H1 (cell line): ENCODE data around the gene TMEM209. TPM values are rescaled to one million over a fixed set of nuclear protein-coding genes. Genes with fewer than 3 reads are reported as not detected.

Experiments used
- CTCF ChIA-PET: fragments of 300-600 bp; sonication (Branson Sonifier 250); formaldehyde crosslinking; loops from one replicate; lab custom pipeline; 2021; ENCODE audit not compliant: partially characterized antibody; lab: Charles Lee
- POLR2A ChIA-PET: fragments of 300-600 bp; sonication (Branson Sonifier 250); formaldehyde crosslinking; loops from one replicate; lab custom pipeline; 2021; ENCODE audit warnings: inconsistent platforms; ENCODE audit not compliant: partially characterized antibody; lab: Charles Lee
- DNase-seq, 2 experiments: peaks; one replicate each; pipeline versions ENCODE4 v3.0.0 to v3.0.0-alpha.2; 2010 to 2022; ENCODE audit warnings: low spot score in 2 of 2, low read depth in 1 of 2, mixed read lengths in 1 of 2
- FAIRE-seq: peaks from 2 replicates; lab custom pipeline; 2011; peaks lifted over from hg19 to GRCh38; lab: Jason Lieb, UNC
- H2AFZ ChIP-seq: 2 replicates; pipeline ENCODE4 v1.8.1; 2012; ENCODE audit warnings: low read length, inconsistent platforms
- H2AK5ac ChIP-seq: 2 replicates; pipeline ENCODE4 v1.6.1; 2013; ENCODE audit warnings: low read depth, low read length
- H2BK120ac ChIP-seq: replicated peaks from 2 replicates; pipeline ENCODE3; 2013; ENCODE audit warnings: low read depth, low read length, inconsistent platforms
- H2BK12ac ChIP-seq: 2 replicates; pipeline ENCODE4 v1.6.1; 2013; ENCODE audit warnings: low read depth, low read length
- H2BK15ac ChIP-seq: 2 replicates; pipeline ENCODE4 v1.6.1; 2013; ENCODE audit warnings: low read length
- H2BK20ac ChIP-seq: 2 replicates; pipeline ENCODE4 v1.6.1; 2013; ENCODE audit warnings: low read length
- H2BK5ac ChIP-seq: 2 replicates; pipeline ENCODE4 v1.6.1; 2013; ENCODE audit warnings: low read depth, low read length
- H3K14ac ChIP-seq: 2 replicates; pipeline ENCODE4 v1.6.1; 2013; ENCODE audit warnings: inconsistent platforms; ENCODE audit not compliant: insufficient read length
- H3K18ac ChIP-seq: 2 replicates; pipeline ENCODE4 v1.6.1; 2013; ENCODE audit warnings: low read length; ENCODE audit errors: extremely low read depth
- H3K23ac ChIP-seq: 2 replicates; pipeline ENCODE4 v1.6.1; 2013; ENCODE audit warnings: inconsistent platforms; ENCODE audit not compliant: insufficient read length
- H3K23me2 ChIP-seq: 2 replicates; pipeline ENCODE4 v1.6.1; 2013; ENCODE audit warnings: low read depth, low read length
- H3K27ac ChIP-seq: 2 replicates; pipeline ENCODE4 v1.6.1; 2011; ENCODE audit warnings: low read depth, low read length, inconsistent platforms
- H3K27me3 ChIP-seq, 4 experiments: replicated peaks in 1 of 4; 1 replicate in 1 of 4; 2 replicates in 3 of 4; pipeline versions ENCODE4 v1.6.1 to v1.8.1; 2011 to 2013; ENCODE audit warnings: low read length in 3 of 4, mild to moderate bottlenecking in 3 of 4, inconsistent platforms in 2 of 4, mixed read lengths in 2 of 4, moderate library complexity in 1 of 4; ENCODE audit not compliant: control insufficient read depth in 3 of 4, insufficient read depth in 3 of 4; ENCODE audit errors: extremely low read depth in 1 of 4
- H3K36me3 ChIP-seq, 4 experiments: 2 replicates each; pipeline versions ENCODE4 v1.6.1 to v1.8.1; 2011 to 2013; ENCODE audit warnings: mild to moderate bottlenecking in 4 of 4, low read length in 3 of 4, moderate library complexity in 2 of 4, control low read depth in 1 of 4, inconsistent platforms in 1 of 4; ENCODE audit not compliant: insufficient read depth in 4 of 4, control insufficient read depth in 2 of 4
- H3K4ac ChIP-seq: replicated peaks from 2 replicates; pipeline ENCODE3; 2013; ENCODE audit warnings: low read length, low read depth, mixed read lengths, inconsistent platforms; ENCODE audit not compliant: insufficient read length
- H3K4me1 ChIP-seq, 4 experiments: replicated peaks in 1 of 4; 1 replicate in 1 of 4; 2 replicates in 3 of 4; pipeline versions ENCODE4 v1.6.1 to v1.8.1; 2011 to 2013; ENCODE audit warnings: low read length in 3 of 4, inconsistent platforms in 2 of 4, mixed read lengths in 1 of 4; ENCODE audit not compliant: insufficient read depth in 4 of 4, control insufficient read depth in 3 of 4
- H3K4me2 ChIP-seq, 2 experiments: 2 replicates each; pipeline versions ENCODE4 v1.6.1 to v1.8.1; 2011 to 2013; ENCODE audit warnings: low read depth in 2 of 2, low read length in 2 of 2, control low read depth in 1 of 2, inconsistent platforms in 1 of 2, mild to moderate bottlenecking in 1 of 2; ENCODE audit not compliant: insufficient read depth in 1 of 2
- H3K4me3 ChIP-seq, 4 experiments: fragments of 200-600, 300-600 bp in 1 of 4; sonication (generic), shearing (Covaris generic), sonication (Bioruptor Twin) in 1 of 4; 2 replicates each; pipeline versions ENCODE4 v1.5.1 to v1.8.1; 2011 to 2016; ENCODE audit warnings: low read length in 4 of 4, low read depth in 3 of 4, control low read depth in 2 of 4, inconsistent platforms in 2 of 4, mild to moderate bottlenecking in 2 of 4, mixed read lengths in 1 of 4, moderate library complexity in 1 of 4; ENCODE audit not compliant: insufficient read depth in 2 of 4; ENCODE audit errors: extremely low read depth in 1 of 4
- H3K56ac ChIP-seq: replicated peaks from 2 replicates; pipeline ENCODE3; 2013; ENCODE audit warnings: low read depth, mild to moderate bottlenecking, mixed read lengths, low read length, inconsistent platforms; ENCODE audit not compliant: insufficient read length
- H3K79me1 ChIP-seq: 2 replicates; pipeline ENCODE4 v1.6.1; 2013; ENCODE audit warnings: low read depth, low read length, control low read depth
- H3K79me2 ChIP-seq, 2 experiments: 2 replicates each; pipeline versions ENCODE4 v1.6.1 to v1.8.1; 2012 to 2013; ENCODE audit warnings: low read length in 2 of 2, mild to moderate bottlenecking in 2 of 2, inconsistent platforms in 1 of 2; ENCODE audit not compliant: insufficient read depth in 2 of 2, control insufficient read depth in 1 of 2
- H3K9ac ChIP-seq, 4 experiments: replicated peaks in 1 of 4; 1 replicate in 1 of 4; 2 replicates in 3 of 4; pipeline versions ENCODE4 v1.6.1 to v1.8.1; 2011 to 2013; ENCODE audit warnings: low read depth in 3 of 4, low read length in 3 of 4, control low read depth in 2 of 4, mild to moderate bottlenecking in 2 of 4, moderate library complexity in 2 of 4, inconsistent platforms in 1 of 4; ENCODE audit errors: extremely low read depth in 1 of 4
- H3K9me3 ChIP-seq, 2 experiments: 2 replicates each; pipeline versions ENCODE4 v1.6.1 to v1.8.1; 2012 to 2013; ENCODE audit warnings: mild to moderate bottlenecking in 2 of 2, moderate library complexity in 2 of 2, control low read depth in 1 of 2, inconsistent platforms in 1 of 2, low read depth in 1 of 2, low read length in 1 of 2, mixed read lengths in 1 of 2; ENCODE audit not compliant: insufficient read depth in 2 of 2
- H4K20me1 ChIP-seq, 2 experiments: replicated peaks in 1 of 2; 2 replicates each; pipeline versions ENCODE3 to v1.8.1; 2011 to 2013; ENCODE audit warnings: inconsistent platforms in 2 of 2, low read length in 2 of 2, mild to moderate bottlenecking in 1 of 2; ENCODE audit not compliant: insufficient read depth in 2 of 2, control insufficient read depth in 1 of 2
- H4K5ac ChIP-seq: 2 replicates; pipeline ENCODE4 v1.6.1; 2013; ENCODE audit warnings: low read length, low read depth, mixed read lengths, inconsistent platforms; ENCODE audit not compliant: insufficient read length
- H4K8ac ChIP-seq: 2 replicates; pipeline ENCODE4 v1.8.0; 2013; ENCODE audit warnings: mild to moderate bottlenecking, moderate library complexity, low read length, inconsistent platforms; ENCODE audit not compliant: insufficient read depth; ENCODE audit errors: extremely low read depth
- H4K91ac ChIP-seq: replicated peaks from 2 replicates; pipeline ENCODE3; 2013; ENCODE audit warnings: low read length, mixed read lengths, inconsistent platforms; ENCODE audit not compliant: insufficient read length
- EP300 ChIP-seq, 2 experiments: IDR thresholded peaks; 1 replicate in 1 of 2; 2 replicates in 1 of 2; pipeline ENCODE4 v1.6.1; 2011 to 2012; ENCODE audit warnings: low read depth in 2 of 2, low read length in 2 of 2, mild to moderate bottlenecking in 2 of 2, borderline replicate concordance in 1 of 2, inconsistent platforms in 1 of 2, moderate library complexity in 1 of 2
- HDAC2 ChIP-seq, 2 experiments: fragments of 300-600 bp in 1 of 2; sonication (generic) in 1 of 2; IDR thresholded peaks; 2 replicates each; pipeline ENCODE4 v1.6.1; 2011 to 2012; ENCODE audit warnings: low read depth in 2 of 2, low read length in 2 of 2, mild to moderate bottlenecking in 2 of 2, moderate library complexity in 2 of 2, borderline replicate concordance in 1 of 2, inconsistent platforms in 1 of 2
- RBBP5 ChIP-seq: IDR thresholded peaks from 2 replicates; pipeline ENCODE4 v1.7.1; 2012; ENCODE audit warnings: low read depth, mild to moderate bottlenecking, inconsistent platforms, low read length, moderate library complexity, borderline replicate concordance
- WGBS, 2 experiments: shearing (Covaris generic) in 1 of 2; methylation state at CpG; one replicate each; pipeline versions ENCODE4 v1.1.6 to v1.1.7; 2013 to 2015; ENCODE audit warnings: low lambda C conversion rate in 2 of 2, mixed read lengths in 2 of 2, inconsistent platforms in 1 of 2, low coverage in 1 of 2, missing lambda C conversion rate in 1 of 2; ENCODE audit not compliant: insufficient replicate concordance in 2 of 2, insufficient coverage in 1 of 2, insufficient read length in 1 of 2; ENCODE audit errors: extremely low coverage in 1 of 2, missing lambda C conversion rate in 1 of 2; 5-methylcytosine and 5-hydroxymethylcytosine counted together
- polyA plus RNA-seq, 7 experiments: library from polyadenylated mRNA; depleted of rRNA in 3 of 7; stranded (reverse) in 5 of 7; unstranded in 2 of 7; fragments of >200 nt in 5 of 7; fragments of 200-250 nt in 2 of 7; gene quantifications; 1 replicate in 5 of 7; 2 replicates in 1 of 7; 4 replicates in 1 of 7; pipeline versions ENCODE4 v1.2.1 to v1.2.3, GENCODE V29; 2011 to 2013; ENCODE audit warnings: missing spikeins in 2 of 7, mixed read lengths in 2 of 7
- total RNA-seq: library from RNA; stranded (reverse); fragmentation: NEBNext Ultra II Directional; extraction: Animal tissue kit (Norgen Biotek cat#: 25700); gene quantifications from 2 replicates; pipeline ENCODE4 v1.2.1, GENCODE V29; 2021
- TF ChIP-seq, protein P1 (sequence below): IDR thresholded peaks from 2 replicates; pipeline ENCODE4 v1.6.1; 2012; ENCODE audit warnings: low read length, inconsistent platforms

TMEM209 gene
- total and polyA plus RNA-seq, 2 of the 8 experiments (the other 6 are each of a cell fraction or from before 2014, with no cell fraction given): 28.5 to 30.5 TPM

DNA sequence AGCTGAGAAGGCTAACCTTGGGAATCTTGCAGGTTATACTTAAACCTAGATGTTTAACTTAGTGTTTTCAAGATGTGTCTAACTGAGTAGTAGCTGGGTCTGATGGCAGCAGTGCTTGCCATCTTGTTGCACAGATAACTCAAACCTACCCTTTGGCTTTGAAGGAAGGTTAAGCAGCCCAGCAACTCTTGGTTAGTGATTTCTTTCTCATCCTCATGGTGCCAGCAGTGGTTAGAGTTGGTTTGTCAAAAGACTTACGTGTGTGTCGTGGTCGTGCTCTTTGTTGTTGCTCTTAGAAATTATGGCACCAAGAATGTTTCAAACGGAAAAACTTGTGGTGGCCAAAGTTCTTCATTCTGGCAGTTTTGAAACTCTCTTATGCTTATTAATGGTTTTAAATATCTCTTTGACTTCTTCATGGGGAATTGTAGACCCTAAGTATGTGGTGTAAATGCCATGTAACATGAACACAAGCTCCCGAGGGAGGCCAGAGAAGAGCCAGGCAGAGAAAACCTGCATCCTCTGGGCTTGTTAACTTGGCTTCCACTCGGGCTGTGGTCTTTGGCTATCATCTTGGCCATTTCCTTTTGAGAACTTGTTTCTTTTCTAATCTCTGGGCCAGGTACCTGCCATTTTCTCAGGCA, 73.9 kb downstream of the TMEM209 start:
- H4K91ac ChIP-seq: no peak overlapping the region
- no peak overlapping the region for H2BK120ac ChIP-seq
- H3K27ac ChIP-seq: no peak overlapping the region
- H3K14ac ChIP-seq: no peak overlapping the region
- H3K56ac ChIP-seq: no peak overlapping the region
- no peak for TF ChIP-seq RBBP5
- no peak for TF ChIP-seq EP300 (IDR thresholded peaks at IDR 0.05; ENCODE audit: borderline replicate concordance in 1 of 2, low read depth in 2 of 2, low read length in 2 of 2)
- no peak for TF ChIP-seq HDAC2 (IDR thresholded peaks at IDR 0.05; ENCODE audit: borderline replicate concordance in 1 of 2, low read depth in 2 of 2, low read length in 2 of 2)
- TF ChIP-seq, protein P1, sequence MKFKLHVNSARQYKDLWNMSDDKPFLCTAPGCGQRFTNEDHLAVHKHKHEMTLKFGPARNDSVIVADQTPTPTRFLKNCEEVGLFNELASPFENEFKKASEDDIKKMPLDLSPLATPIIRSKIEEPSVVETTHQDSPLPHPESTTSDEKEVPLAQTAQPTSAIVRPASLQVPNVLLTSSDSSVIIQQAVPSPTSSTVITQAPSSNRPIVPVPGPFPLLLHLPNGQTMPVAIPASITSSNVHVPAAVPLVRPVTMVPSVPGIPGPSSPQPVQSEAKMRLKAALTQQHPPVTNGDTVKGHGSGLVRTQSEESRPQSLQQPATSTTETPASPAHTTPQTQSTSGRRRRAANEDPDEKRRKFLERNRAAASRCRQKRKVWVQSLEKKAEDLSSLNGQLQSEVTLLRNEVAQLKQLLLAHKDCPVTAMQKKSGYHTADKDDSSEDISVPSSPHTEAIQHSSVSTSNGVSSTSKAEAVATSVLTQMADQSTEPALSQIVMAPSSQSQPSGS: no peak
- H2BK15ac ChIP-seq: no peak overlapping the region
- H2BK12ac ChIP-seq: no peak overlapping the region
- no peaks in the 10 kb centered on the region for H3K23me2 ChIP-seq
- H3K9ac ChIP-seq: no peak overlapping the region
- H3K9me3 ChIP-seq: no peaks in the 10 kb centered on the region
- no peak overlapping the region for H3K4me2 ChIP-seq
- FAIRE-seq: no peak
- no peak overlapping the region for H2BK5ac ChIP-seq
- H3K79me2 ChIP-seq: no peaks in the 10 kb centered on the region
- H4K5ac ChIP-seq: no peak overlapping the region
- no peak overlapping the region for H2AK5ac ChIP-seq
- no peak overlapping the region for H4K8ac ChIP-seq
- 92% methylated on average over 6 of the region's 6 CpGs; no CpG with 5 or more reads in 1 of the 2 experiments for WGBS, 2 experiments
- no peak overlapping the region for H3K4me3 ChIP-seq
- H3K79me1 ChIP-seq: no peaks in the 10 kb centered on the region
- no peak overlapping the region for H2AFZ ChIP-seq
- H3K23ac ChIP-seq: no peak overlapping the region
- ChIA-PET POLR2A (interaction anchor here (2.0 kb wide), 1 partner anchor 10 kb away, joined by 7 read pairs; no protein-coding TSS in a partner anchor), CTCF (interaction anchor here (1.6 kb wide), 1 partner anchor 69 kb away, joined by 3 read pairs; no protein-coding TSS in a partner anchor)
- no peak for DNase-seq
- H3K4me1 ChIP-seq: peaks cover 0 to 3% (median 0%) of the 10 kb centered on the region in 4 experiments; a peak in 1 of 7 replicates
- H3K36me3 ChIP-seq: peaks cover 0 to 11% (median 2%) of the 10 kb centered on the region in 4 experiments; a peak in 4 of 8 replicates
- H4K20me1 ChIP-seq: peaks cover 0 to 1% of the 10 kb centered on the region in 2 experiments
- no peak overlapping the region for H3K4ac ChIP-seq
- H3K18ac ChIP-seq: no peak overlapping the region
- no peaks in the 10 kb centered on the region for H3K27me3 ChIP-seq
- H2BK20ac ChIP-seq: no peak overlapping the region
